Loucy (cell line): ENCODE data around the gene RBP2.

ENCODE experiments used
- H2AFZ ChIP-seq: fragments of 200-600 bp; sonication (generic); 2 replicates; pipeline ENCODE4 v1.6.0; 2016; ENCODE audit warnings: antibody characterized with exemption, mild to moderate bottlenecking, low read length, moderate library complexity
- H3F3A ChIP-seq: fragments of 200-600 bp; 2 replicates; pipeline ENCODE4 v1.6.0; 2016; ENCODE audit warnings: antibody characterized with exemption, low read depth, mild to moderate bottlenecking
- H3K27me3 ChIP-seq: fragments of 200-600 bp; sonication (generic); 2 replicates; pipeline ENCODE4 v1.6.1; 2014; ENCODE audit warnings: low read length, mild to moderate bottlenecking; ENCODE audit not compliant: insufficient read depth, poor library complexity, severe bottlenecking
- H3K36me3 ChIP-seq: fragments of 200-600 bp; sonication (generic); 2 replicates; pipeline ENCODE4 v1.6.1; 2016; ENCODE audit warnings: low read length; ENCODE audit not compliant: insufficient read depth
- H3K4me1 ChIP-seq: fragments of 200-600 bp; sonication (generic); 2 replicates; pipeline ENCODE4 v1.5.1; 2014; ENCODE audit warnings: low read length, mild to moderate bottlenecking; ENCODE audit not compliant: insufficient read depth, poor library complexity, severe bottlenecking
- H3K4me2 ChIP-seq: fragments of 200-600 bp; sonication (generic); 2 replicates; pipeline ENCODE4 v1.6.0; 2014; ENCODE audit warnings: antibody characterized with exemption, low read length, low read depth, mild to moderate bottlenecking; ENCODE audit not compliant: poor library complexity, severe bottlenecking
- H3K4me3 ChIP-seq: fragments of 200-600 bp; sonication (generic); 2 replicates; pipeline ENCODE4 v1.5.1; 2014; ENCODE audit warnings: low read length, mild to moderate bottlenecking, mixed read lengths; ENCODE audit not compliant: poor library complexity, severe bottlenecking
- H3K79me2 ChIP-seq: fragments of 200-600 bp; sonication (generic); 2 replicates; pipeline ENCODE4 v1.6.1; 2014; ENCODE audit warnings: low read length; ENCODE audit not compliant: insufficient read depth
- H3K9ac ChIP-seq: fragments of 200-600 bp; sonication (generic); 2 replicates; pipeline ENCODE4 v1.6.0; 2014; ENCODE audit warnings: mild to moderate bottlenecking, low read depth, low read length, moderate library complexity; ENCODE audit not compliant: poor library complexity, severe bottlenecking
- H3K9me2 ChIP-seq: fragments of 200-600 bp; sonication (generic); replicated peaks from 2 replicates; pipeline ENCODE4 v1.6.1; 2016; ENCODE audit warnings: low read depth, low read length, mixed read lengths
- H3K9me3 ChIP-seq: fragments of 200-600 bp; sonication (generic); 2 replicates; pipeline ENCODE4 v1.6.1; 2014; ENCODE audit warnings: mild to moderate bottlenecking, antibody characterized with exemption, low read length, low read depth; ENCODE audit not compliant: insufficient read depth
- H4K20me1 ChIP-seq: fragments of 200-600 bp; sonication (generic); 2 replicates; pipeline ENCODE4 v1.6.0; 2014; ENCODE audit warnings: antibody characterized with exemption, low read length, mild to moderate bottlenecking; ENCODE audit not compliant: insufficient read depth, poor library complexity, severe bottlenecking
- CTCF ChIP-seq: fragments of 200-600 bp; sonication (generic); conservative IDR thresholded peaks from 2 replicates; pipeline ENCODE4 v1.5.1; 2014; ENCODE audit warnings: mild to moderate bottlenecking, antibody characterized with exemption, low read length
- EZH2phosphoT487 ChIP-seq: fragments of 200-600 bp; IDR thresholded peaks from 2 replicates; pipeline ENCODE4 v1.6.1; 2018; ENCODE audit warnings: antibody characterized with exemption, mild to moderate bottlenecking, moderate library complexity, borderline replicate concordance

RBP2 gene

GRCh38 chr3:139472380-139473010, 3.8 kb downstream of the RBP2 start:
- Histone ChIP-seq H3K9ac (no peak overlapping the region), H3F3A (no peaks in the 10 kb centered on the region), H3K79me2 (no peaks in the 10 kb centered on the region), H3K27me3 (no peaks in the 10 kb centered on the region), H3K36me3 (no peaks in the 10 kb centered on the region), H3K9me3 (no peaks in the 10 kb centered on the region), H4K20me1 (no peaks in the 10 kb centered on the region), H3K9me2 (no peaks in the 10 kb centered on the region), H3K4me2 (no peak overlapping the region), H3K4me1 (no peaks in the 10 kb centered on the region), H2AFZ (no peak overlapping the region), H3K4me3 (no peak overlapping the region)
- TF ChIP-seq CTCF (no peak), EZH2phosphoT487 (no peak)

- no peaks in the 10 kb centered on the region for H3K4me1 ChIP-seq
- no peak overlapping the region for H3K4me3 ChIP-seq
- TF ChIP-seq EZH2phosphoT487 (no peak), CTCF (no peak)
- H3K79me2 ChIP-seq = no peaks in the 10 kb centered on the region
- H3K27me3 ChIP-seq = no peaks in the 10 kb centered on the region
- no peak overlapping the region for H3K4me2 ChIP-seq
- no peaks in the 10 kb centered on the region for H3K9me3 ChIP-seq
- H3K9ac ChIP-seq = no peak overlapping the region
- no peaks in the 10 kb centered on the region for H4K20me1 ChIP-seq
- H3F3A ChIP-seq = no peaks in the 10 kb centered on the region
- H3K9me2 ChIP-seq = no peaks in the 10 kb centered on the region
- no peak overlapping the region for H2AFZ ChIP-seq
- H3K36me3 ChIP-seq = no peaks in the 10 kb centered on the region
Measured at GRCh38 chr3:139470199-139470598, 6.1 kb downstream of the RBP2 start.

- no peak overlapping the region for H3K4me3 ChIP-seq
- H4K20me1 ChIP-seq = no peaks in the 10 kb centered on the region
- H3K9ac ChIP-seq = no peak overlapping the region
- no peaks in the 10 kb centered on the region for H3K9me2 ChIP-seq
- no peak overlapping the region for H2AFZ ChIP-seq
- no peaks in the 10 kb centered on the region for H3K36me3 ChIP-seq
- no peak for TF ChIP-seq EZH2phosphoT487
- TF ChIP-seq CTCF = no peak
- no peaks in the 10 kb centered on the region for H3K79me2 ChIP-seq
- H3F3A ChIP-seq = no peaks in the 10 kb centered on the region
- H3K4me2 ChIP-seq = no peak overlapping the region
- no peaks in the 10 kb centered on the region for H3K27me3 ChIP-seq
- no peaks in the 10 kb centered on the region for H3K9me3 ChIP-seq
- H3K4me1 ChIP-seq = no peaks in the 10 kb centered on the region
Measured at GRCh38 chr3:139468399-139468798, 7.9 kb downstream of the RBP2 start.
